HepG2 (cell line): ENCODE data around the gene ROBO3. TPM values are rescaled to one million over a fixed set of nuclear protein-coding genes. Genes with fewer than 3 reads are reported as not detected.

Source experiments
- ATAC-seq: fragments of 200-7000 bp; cut with Tn5 transposase; 3 replicates; pipeline ENCODE4 v1.9.1; 2020; ENCODE audit warnings: mild to moderate bottlenecking, moderate library complexity
- BruUV-seq: library from RNA; stranded (reverse); fragments of 400-500 nt; replicated peaks from 2 replicates; lab custom pipeline; 2021; lab: Mats Ljungman, UMichigan
- CTCF ChIA-PET: fragments of 300-600 bp; formaldehyde crosslinking; extraction: SDS; loops from one replicate; lab custom pipeline; 2021; ENCODE audit warnings: low total read pairs, inconsistent platforms, low intra/inter-chr PET ratio; lab: Yijun Ruan, JAX
- POLR2A ChIA-PET: fragments of 350-600 bp; sonication (Branson Sonifier 250); formaldehyde crosslinking; loops from one replicate; lab custom pipeline; 2020; ENCODE audit warnings: antibody characterized with exemption, inconsistent platforms; lab: Yijun Ruan, JAX
- DNase-seq: peaks from one replicate; pipeline ENCODE4 v3.0.0-alpha.2; 2015; ENCODE audit warnings: low spot score
- FAIRE-seq: peaks from 3 replicates; lab custom pipeline; 2011; peaks lifted over from hg19 to GRCh38; lab: Jason Lieb, UNC
- H2AFZ ChIP-seq: one replicate; pipeline ENCODE4 v1.6.1; 2011; ENCODE audit warnings: low read length, inconsistent platforms
- H3K27ac ChIP-seq: fragments of 300-600 bp; 3 replicates; pipeline ENCODE4 v1.8.0; 2011; ENCODE audit warnings: mixed run types, mild to moderate bottlenecking, mixed read lengths, low read length, inconsistent platforms; ENCODE audit not compliant: insufficient read depth; ENCODE audit errors: extremely low read length
- H3K27me3 ChIP-seq, 2 experiments: fragments of 200-600 bp in 1 of 2; 2 replicates in 1 of 2; 3 replicates in 1 of 2; pipeline versions ENCODE4 v1.6.0 to v1.8.0; 2011; ENCODE audit warnings: low read length in 2 of 2, mild to moderate bottlenecking in 2 of 2, moderate library complexity in 2 of 2, inconsistent platforms in 1 of 2; ENCODE audit not compliant: insufficient read depth in 2 of 2, control insufficient read depth in 1 of 2
- H3K36me3 ChIP-seq, 2 experiments: fragments of 200-600 bp in 1 of 2; replicated peaks in 1 of 2; 2 replicates in 1 of 2; 3 replicates in 1 of 2; pipeline versions ENCODE4 v1.5.1 to v1.8.0; 2011; ENCODE audit warnings: low read length in 2 of 2, inconsistent platforms in 1 of 2; ENCODE audit not compliant: insufficient read depth in 2 of 2, control insufficient read depth in 1 of 2
- H3K4me1 ChIP-seq: 2 replicates; pipeline ENCODE4 v1.5.1; 2012; ENCODE audit warnings: low read length, inconsistent platforms; ENCODE audit not compliant: insufficient read depth
- H3K4me2 ChIP-seq: 2 replicates; pipeline ENCODE4 v1.6.0; 2011; ENCODE audit warnings: low read depth, low read length, inconsistent platforms
- H3K4me3 ChIP-seq, 3 experiments: fragments of 200-600 bp in 1 of 3; sonication (generic), shearing (Covaris generic) in 1 of 3; replicated peaks in 1 of 3; 2 replicates each; pipeline ENCODE4 v1.5.1; 2011 to 2016; ENCODE audit warnings: low read length in 3 of 3, inconsistent platforms in 2 of 3, low read depth in 2 of 3, mild to moderate bottlenecking in 2 of 3, control low read depth in 1 of 3, mixed read lengths in 1 of 3; ENCODE audit not compliant: insufficient read depth in 1 of 3
- H3K79me2 ChIP-seq: one replicate; pipeline ENCODE4 v1.6.1; 2011; ENCODE audit warnings: low read length, inconsistent platforms; ENCODE audit not compliant: insufficient read depth
- H3K9ac ChIP-seq: 2 replicates; pipeline ENCODE4 v1.6.0; 2011; ENCODE audit warnings: mild to moderate bottlenecking, low read depth, low read length, inconsistent platforms; ENCODE audit not compliant: insufficient read depth
- H3K9me3 ChIP-seq: 2 replicates; pipeline ENCODE4 v1.5.1; 2012; ENCODE audit warnings: mild to moderate bottlenecking, low read length
- H4K20me1 ChIP-seq: 2 replicates; pipeline ENCODE4 v1.6.0; 2011; ENCODE audit warnings: inconsistent platforms, mild to moderate bottlenecking, low read length, moderate library complexity; ENCODE audit not compliant: insufficient read depth
- ATF2 ChIP-seq: sonication (generic); formaldehyde crosslinking; IDR thresholded peaks from 2 replicates; pipeline ENCODE4 v1.4.0; 2020; ENCODE audit warnings: missing genetic modification reagents
- CCAR2 ChIP-seq: fragments of 200-400 bp; formaldehyde crosslinking; optimal IDR thresholded peaks from 2 replicates; pipeline ENCODE3; 2018; ENCODE audit warnings: low read depth, mild to moderate bottlenecking, low read length, moderate library complexity
- EHMT2 ChIP-seq: fragments of 200-600 bp; sonication (generic); IDR thresholded peaks from 2 replicates; pipeline ENCODE4 v1.7.0; 2017; ENCODE audit warnings: antibody characterized with exemption, low read depth, low read length, borderline replicate concordance
- GPN1 ChIP-seq: sonication (generic); formaldehyde crosslinking; IDR thresholded peaks from 2 replicates; pipeline ENCODE4 v1.5.1; 2020; ENCODE audit warnings: missing genetic modification reagents, borderline replicate concordance
- IKZF1 ChIP-seq: fragments of 450-650 bp; IDR thresholded peaks from 2 replicates; pipeline ENCODE4 v1.7.1; 2016
- KDM3A ChIP-seq: IDR thresholded peaks from 2 replicates; pipeline ENCODE4 v1.6.1; 2018; ENCODE audit warnings: low read depth, missing compliant biosample characterization
- MAF1 ChIP-seq: sonication (generic); formaldehyde crosslinking; IDR thresholded peaks from 2 replicates; pipeline ENCODE4 v1.5.0; 2020; ENCODE audit warnings: missing genetic modification reagents, borderline replicate concordance
- MNT ChIP-seq: fragments of 450-650 bp; IDR thresholded peaks from 2 replicates; pipeline ENCODE4 v1.6.1; 2016
- NFIC ChIP-seq: IDR thresholded peaks from 2 replicates; pipeline ENCODE4 v1.6.1; 2012; ENCODE audit warnings: mild to moderate bottlenecking, low read length, inconsistent platforms
- SP2 ChIP-seq: sonication (generic); formaldehyde crosslinking; IDR thresholded peaks from 2 replicates; pipeline ENCODE4 v1.5.1; 2020; ENCODE audit warnings: mild to moderate bottlenecking, missing genetic modification reagents
- ZNF30 ChIP-seq: sonication (generic); formaldehyde crosslinking; IDR thresholded peaks from 2 replicates; pipeline ENCODE4 v1.5.0; 2020; ENCODE audit warnings: mild to moderate bottlenecking, missing genetic modification reagents
- ZNF496 ChIP-seq: sonication (generic); formaldehyde crosslinking; IDR thresholded peaks from 2 replicates; pipeline ENCODE4 v1.8.1; 2023; ENCODE audit warnings: mild to moderate bottlenecking, moderate library complexity, missing genetic modification reagents; ENCODE audit not compliant: insufficient replicate concordance
- ZNF564 ChIP-seq: sonication (generic); formaldehyde crosslinking; IDR thresholded peaks from 2 replicates; pipeline ENCODE4 v1.8.1; 2023; ENCODE audit warnings: mild to moderate bottlenecking, missing genetic modification reagents
- ZNF891 ChIP-seq: sonication (generic); formaldehyde crosslinking; IDR thresholded peaks from 2 replicates; pipeline ENCODE4 v1.5.0; 2020; ENCODE audit warnings: mild to moderate bottlenecking, missing genetic modification reagents
- WGBS: methylation state at CpG from one replicate; pipeline ENCODE4 v1.1.6; 2017; ENCODE audit warnings: low lambda C conversion rate; 5-methylcytosine and 5-hydroxymethylcytosine counted together
- in situ Hi-C: cut with HindIII; loops from 2 replicates; pipeline ENCODE4 v1.10.0; 2017; ENCODE audit warnings: low pct_unique_long_range_greater_than_20kb; ENCODE audit not compliant: extremely low pct_ligation_motif_present
- intact Hi-C: fragments of 100-400 bp; cut with micrococcal nuclease; formaldehyde crosslinking; loops from one replicate; pipeline ENCODE4 v1.10.0; 2022; ENCODE audit not compliant: unreplicated experiment
- polyA plus RNA-seq, 8 experiments: library from polyadenylated mRNA; depleted of rRNA in 3 of 8; stranded (reverse) in 7 of 8; unstranded in 1 of 8; fragments of >200 nt; fragmentation: Illumina TruSeq in 4 of 8; extraction: Trizol in 4 of 8; gene quantifications; 2 replicates each; pipeline versions ENCODE4 v1.2.1 to v1.2.3, GENCODE V29; 2011 to 2016; ENCODE audit warnings: low read depth in 4 of 8, missing spikeins in 1 of 8, mixed read lengths in 1 of 8; ENCODE audit not compliant: insufficient read depth in 1 of 8
- total RNA-seq, 5 experiments: library from RNA; depleted of rRNA; stranded (reverse); fragments of >200 nt; fragmentation: Illumina TruSeq; extraction: Trizol; gene quantifications; 2 replicates each; pipeline ENCODE4 v1.2.3, GENCODE V29; 2016; ENCODE audit warnings: low read depth in 1 of 5
- TF ChIP-seq, protein P1 (sequence below): sonication (generic); formaldehyde crosslinking; IDR thresholded peaks from 2 replicates; pipeline ENCODE4 v1.5.1; 2020; ENCODE audit warnings: missing genetic modification reagents, mild to moderate bottlenecking, borderline replicate concordance
- TF ChIP-seq, protein P2 (sequence below): sonication (generic); formaldehyde crosslinking; IDR thresholded peaks from 2 replicates; pipeline ENCODE4 v1.5.0; 2020; ENCODE audit warnings: missing genetic modification reagents
- TF ChIP-seq, protein P3 (sequence below): sonication (generic); formaldehyde crosslinking; IDR thresholded peaks from 2 replicates; pipeline ENCODE4 v1.8.1; 2023; ENCODE audit warnings: mild to moderate bottlenecking, inconsistent platforms, moderate library complexity, missing genetic modification reagents, borderline replicate concordance

ROBO3 gene
- total and polyA plus RNA-seq, 2 of the 13 experiments (the other 11 are each of a cell fraction or from before 2014, with no cell fraction given): 0.07 to 2.4 TPM

GRCh38 chr11:124864892-124865180 is 396 bp upstream of the ROBO3 start:
- intact Hi-C loops: no loop called here
- in situ Hi-C loops: loop anchor here (10.0 kb wide), 3 partner anchors 190 to 460 kb away; partner anchors contain the start of genes SIAE and SPA17
- Histone ChIP-seq H4K20me1 (no peaks in the 10 kb centered on the region), H2AFZ (no peak overlapping the region), H3K27ac (no peak overlapping the region), H3K9ac (no peak overlapping the region), H3K4me1 (peaks cover 34% of the 10 kb centered on the region), H3K36me3 (no peaks in the 10 kb centered on the region), H3K79me2 (no peaks in the 10 kb centered on the region), H3K4me3 (no peak overlapping the region), H3K9me3 (no peaks in the 10 kb centered on the region), H3K4me2 (no peak overlapping the region), H3K27me3 (peaks cover 18 to 74% of the 10 kb centered on the region in 2 experiments; a peak in 4 of 5 replicates)
- ChIA-PET POLR2A (no interaction called here), CTCF (interaction anchor here (2.4 kb wide), 1 partner anchor 28 kb away, joined by 12 read pairs; no protein-coding TSS in a partner anchor)
- DNase-seq (no peak), FAIRE-seq (no peak), ATAC-seq (no peak)
- 44% methylated on average over 6 of the region's 9 CpGs for WGBS
- TF ChIP-seq CCAR2 (no peak), ATF2 (no peak), GPN1 (CRISPR knock-in tag) (no peak), MAF1 (CRISPR knock-in tag) (no peak), IKZF1 (no peak), MNT (no peak), KDM3A (CRISPR knock-in tag) (no peak), SP2 (CRISPR knock-in tag) (no peak), NFIC (no peak), ZNF564 (CRISPR knock-in tag) (no peak), EHMT2 (no peak), ZNF30 (CRISPR knock-in tag) (no peak), ZNF496 (no peak), ZNF891 (CRISPR knock-in tag) (no peak)
- TF ChIP-seq, protein P1, sequence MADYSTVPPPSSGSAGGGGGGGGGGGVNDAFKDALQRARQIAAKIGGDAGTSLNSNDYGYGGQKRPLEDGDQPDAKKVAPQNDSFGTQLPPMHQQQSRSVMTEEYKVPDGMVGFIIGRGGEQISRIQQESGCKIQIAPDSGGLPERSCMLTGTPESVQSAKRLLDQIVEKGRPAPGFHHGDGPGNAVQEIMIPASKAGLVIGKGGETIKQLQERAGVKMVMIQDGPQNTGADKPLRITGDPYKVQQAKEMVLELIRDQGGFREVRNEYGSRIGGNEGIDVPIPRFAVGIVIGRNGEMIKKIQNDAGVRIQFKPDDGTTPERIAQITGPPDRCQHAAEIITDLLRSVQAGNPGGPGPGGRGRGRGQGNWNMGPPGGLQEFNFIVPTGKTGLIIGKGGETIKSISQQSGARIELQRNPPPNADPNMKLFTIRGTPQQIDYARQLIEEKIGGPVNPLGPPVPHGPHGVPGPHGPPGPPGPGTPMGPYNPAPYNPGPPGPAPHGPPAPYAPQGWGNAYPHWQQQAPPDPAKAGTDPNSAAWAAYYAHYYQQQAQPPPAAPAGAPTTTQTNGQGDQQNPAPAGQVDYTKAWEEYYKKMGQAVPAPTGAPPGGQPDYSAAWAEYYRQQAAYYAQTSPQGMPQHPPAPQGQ: no peak
- TF ChIP-seq, protein P2, sequence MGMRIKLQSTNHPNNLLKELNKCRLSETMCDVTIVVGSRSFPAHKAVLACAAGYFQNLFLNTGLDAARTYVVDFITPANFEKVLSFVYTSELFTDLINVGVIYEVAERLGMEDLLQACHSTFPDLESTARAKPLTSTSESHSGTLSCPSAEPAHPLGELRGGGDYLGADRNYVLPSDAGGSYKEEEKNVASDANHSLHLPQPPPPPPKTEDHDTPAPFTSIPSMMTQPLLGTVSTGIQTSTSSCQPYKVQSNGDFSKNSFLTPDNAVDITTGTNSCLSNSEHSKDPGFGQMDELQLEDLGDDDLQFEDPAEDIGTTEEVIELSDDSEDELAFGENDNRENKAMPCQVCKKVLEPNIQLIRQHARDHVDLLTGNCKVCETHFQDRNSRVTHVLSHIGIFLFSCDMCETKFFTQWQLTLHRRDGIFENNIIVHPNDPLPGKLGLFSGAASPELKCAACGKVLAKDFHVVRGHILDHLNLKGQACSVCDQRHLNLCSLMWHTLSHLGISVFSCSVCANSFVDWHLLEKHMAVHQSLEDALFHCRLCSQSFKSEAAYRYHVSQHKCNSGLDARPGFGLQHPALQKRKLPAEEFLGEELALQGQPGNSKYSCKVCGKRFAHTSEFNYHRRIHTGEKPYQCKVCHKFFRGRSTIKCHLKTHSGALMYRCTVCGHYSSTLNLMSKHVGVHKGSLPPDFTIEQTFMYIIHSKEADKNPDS (CRISPR knock-in tag): no peak
- TF ChIP-seq, protein P3, sequence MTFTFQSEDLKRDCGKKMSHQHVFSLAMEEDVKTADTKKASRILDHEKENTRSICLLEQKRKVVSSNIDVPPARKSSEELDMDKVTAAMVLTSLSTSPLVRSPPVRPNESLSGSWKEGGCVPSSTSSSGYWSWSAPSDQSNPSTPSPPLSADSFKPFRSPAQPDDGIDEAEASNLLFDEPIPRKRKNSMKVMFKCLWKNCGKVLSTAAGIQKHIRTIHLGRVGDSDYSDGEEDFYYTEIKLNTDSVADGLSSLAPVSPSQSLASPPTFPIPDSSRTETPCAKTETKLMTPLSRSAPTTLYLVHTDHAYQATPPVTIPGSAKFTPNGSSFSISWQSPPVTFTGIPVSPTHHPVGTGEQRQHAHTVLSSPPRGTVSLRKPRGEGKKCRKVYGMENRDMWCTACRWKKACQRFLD (CRISPR knock-in tag): no peak
- BruUV-seq: no TSS peak
